Fibroblast of lung (primary cell): Measurements from ENCODE around the gene CFAP107.
"Not testable (repeated sequence)": the region's sequence is repeated elsewhere in the genome, so short reads cannot be mapped to it uniquely, and the experiment has no call there.

ENCODE experiments used
- CTCF ChIP-seq, 2 donors: IDR thresholded peaks in 1 of 2; conservative IDR thresholded peaks in 1 of 2; 1 replicate in 1 of 2; 2 replicates in 1 of 2; pipeline ENCODE4 v1.5.1; 2011 to 2012; ENCODE audit warnings: low read length in 2 of 2, control low read depth in 1 of 2, inconsistent platforms in 1 of 2, low read depth in 1 of 2, mild to moderate bottlenecking in 1 of 2
- EZH2 ChIP-seq: IDR thresholded peaks from 2 replicates; pipeline ENCODE4 v1.5.1; 2012; ENCODE audit warnings: low read length, control low read depth, mild to moderate bottlenecking; ENCODE audit errors: missing control alignments

DNA sequence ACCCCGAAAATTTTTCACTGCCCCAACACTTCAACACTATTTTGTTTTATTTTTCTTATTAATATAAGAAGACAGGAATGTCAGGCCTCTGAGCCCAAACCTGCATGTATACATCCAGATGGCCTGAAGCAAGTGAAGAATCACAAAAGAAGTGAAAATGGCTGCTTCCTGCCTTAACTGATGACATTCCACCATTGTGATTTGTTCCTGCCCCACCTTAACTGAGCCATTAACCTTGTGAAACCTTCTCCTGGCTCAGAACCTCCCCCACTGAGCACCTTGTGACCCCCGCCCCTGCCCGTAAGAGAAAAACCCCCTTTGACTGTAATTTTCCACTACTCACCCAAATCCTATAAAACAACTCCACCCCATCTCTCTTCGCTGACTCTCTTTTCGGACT, 32.3 kb upstream of the CFAP107 start:
- TF ChIP-seq EZH2; CTCF (conservative IDR thresholded peaks at IDR 0.05 in 1 of 2, IDR thresholded peaks at IDR 0.05 in 1 of 2; ENCODE audit: low read depth in 1 of 2, low read length in 2 of 2): not testable (repeated sequence)
